Measurements from ENCODE around the gene RRP15.
A peak's percentile ranks its signal among the peaks of the same experiment; 100 is the strongest.

Gene RRP15

DNA sequence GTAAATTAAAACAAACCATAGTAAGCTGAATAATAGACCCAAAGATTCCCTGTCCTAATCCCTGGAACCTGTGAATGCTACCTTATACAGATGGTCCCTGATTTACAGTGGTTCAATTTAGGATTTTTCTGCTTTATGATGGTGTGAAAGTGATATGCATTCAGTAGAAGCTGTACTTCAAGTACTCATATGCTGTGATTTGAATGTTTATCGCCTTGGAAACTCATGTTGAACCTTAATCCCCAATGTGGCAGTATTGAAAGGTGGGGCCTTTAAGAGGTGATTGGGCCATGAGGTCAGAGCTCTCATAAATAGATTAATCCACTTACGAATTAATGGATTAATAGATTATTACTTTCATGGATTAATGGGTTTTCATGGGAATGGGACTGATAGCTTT is 10.6 kb upstream of the RRP15 start:
- TF ChIP-seq EZH2phosphoT487 (IDR thresholded peaks at IDR 0.05; ENCODE audit: borderline replicate concordance) = no peak
- TF ChIP-seq, protein P1, sequence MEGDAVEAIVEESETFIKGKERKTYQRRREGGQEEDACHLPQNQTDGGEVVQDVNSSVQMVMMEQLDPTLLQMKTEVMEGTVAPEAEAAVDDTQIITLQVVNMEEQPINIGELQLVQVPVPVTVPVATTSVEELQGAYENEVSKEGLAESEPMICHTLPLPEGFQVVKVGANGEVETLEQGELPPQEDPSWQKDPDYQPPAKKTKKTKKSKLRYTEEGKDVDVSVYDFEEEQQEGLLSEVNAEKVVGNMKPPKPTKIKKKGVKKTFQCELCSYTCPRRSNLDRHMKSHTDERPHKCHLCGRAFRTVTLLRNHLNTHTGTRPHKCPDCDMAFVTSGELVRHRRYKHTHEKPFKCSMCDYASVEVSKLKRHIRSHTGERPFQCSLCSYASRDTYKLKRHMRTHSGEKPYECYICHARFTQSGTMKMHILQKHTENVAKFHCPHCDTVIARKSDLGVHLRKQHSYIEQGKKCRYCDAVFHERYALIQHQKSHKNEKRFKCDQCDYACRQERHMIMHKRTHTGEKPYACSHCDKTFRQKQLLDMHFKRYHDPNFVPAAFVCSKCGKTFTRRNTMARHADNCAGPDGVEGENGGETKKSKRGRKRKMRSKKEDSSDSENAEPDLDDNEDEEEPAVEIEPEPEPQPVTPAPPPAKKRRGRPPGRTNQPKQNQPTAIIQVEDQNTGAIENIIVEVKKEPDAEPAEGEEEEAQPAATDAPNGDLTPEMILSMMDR (conservative IDR thresholded peaks at IDR 0.05; ENCODE audit: low read length) = no peak
- Histone ChIP-seq H3K36me3 (ENCODE audit: insufficient read depth, low read length) (no peaks in the 10 kb centered on the region), H2AFZ (ENCODE audit: low read length) (no peak overlapping the region), H3K9me2 (replicated peaks; ENCODE audit: low read depth, low read length) (no peaks in the 10 kb centered on the region), H3K27me3 (ENCODE audit: insufficient read depth, low read length, poor library complexity, severe bottlenecking) (no peaks in the 10 kb centered on the region), H3K9me3 (ENCODE audit: insufficient read depth, low read depth, low read length) (no peaks in the 10 kb centered on the region), H3F3A (ENCODE audit: low read depth) (no peaks in the 10 kb centered on the region), H4K20me1 (ENCODE audit: insufficient read depth, low read length, poor library complexity, severe bottlenecking) (no peaks in the 10 kb centered on the region), H3K4me3 (ENCODE audit: low read length, poor library complexity, severe bottlenecking) (no peak overlapping the region), H3K4me1 (ENCODE audit: insufficient read depth, low read length, poor library complexity, severe bottlenecking) (peaks cover 12% of the 10 kb centered on the region), H3K4me2 (ENCODE audit: low read depth, low read length, poor library complexity, severe bottlenecking) (no peak overlapping the region), H3K9ac (ENCODE audit: low read depth, low read length, poor library complexity, severe bottlenecking) (no peak overlapping the region), H3K79me2 (ENCODE audit: insufficient read depth, low read length) (no peaks in the 10 kb centered on the region)

DNA sequence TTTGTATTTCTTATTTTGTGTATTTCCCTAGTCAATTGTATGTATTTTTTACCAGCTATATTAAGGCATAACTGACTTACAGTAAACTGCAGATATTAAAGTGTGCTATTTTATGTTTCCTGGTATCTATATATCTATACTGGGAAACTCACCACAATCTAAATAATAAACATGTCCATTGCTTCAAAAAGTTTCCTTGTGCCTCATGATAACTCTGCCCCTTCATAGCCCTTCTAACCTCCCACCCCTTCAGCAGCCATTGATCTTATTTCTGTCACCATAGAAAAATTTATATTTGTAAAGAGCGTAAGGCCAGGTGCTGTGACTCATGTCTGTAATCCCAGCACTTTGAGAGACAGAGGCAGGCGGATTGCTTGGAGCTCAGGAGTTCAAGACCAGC is 9.3 kb upstream of the RRP15 start:
- Histone ChIP-seq H3K9me2 (replicated peaks; ENCODE audit: low read depth, low read length) (no peaks in the 10 kb centered on the region), H3K9ac (ENCODE audit: low read depth, low read length, poor library complexity, severe bottlenecking) (no peak overlapping the region), H3K79me2 (ENCODE audit: insufficient read depth, low read length) (no peaks in the 10 kb centered on the region), H3K4me3 (ENCODE audit: low read length, poor library complexity, severe bottlenecking) (no peak overlapping the region), H3F3A (ENCODE audit: low read depth) (no peaks in the 10 kb centered on the region), H3K36me3 (ENCODE audit: insufficient read depth, low read length) (no peaks in the 10 kb centered on the region), H4K20me1 (ENCODE audit: insufficient read depth, low read length, poor library complexity, severe bottlenecking) (no peaks in the 10 kb centered on the region), H3K9me3 (ENCODE audit: insufficient read depth, low read depth, low read length) (no peaks in the 10 kb centered on the region), H3K27me3 (ENCODE audit: insufficient read depth, low read length, poor library complexity, severe bottlenecking) (no peaks in the 10 kb centered on the region), H2AFZ (ENCODE audit: low read length) (no peak overlapping the region), H3K4me1 (ENCODE audit: insufficient read depth, low read length, poor library complexity, severe bottlenecking) (peaks cover 12% of the 10 kb centered on the region), H3K4me2 (ENCODE audit: low read depth, low read length, poor library complexity, severe bottlenecking) (no peak overlapping the region)
- TF ChIP-seq, protein P1 (conservative IDR thresholded peaks at IDR 0.05; ENCODE audit: low read length) = no peak
- no peak for TF ChIP-seq EZH2phosphoT487 (IDR thresholded peaks at IDR 0.05; ENCODE audit: borderline replicate concordance)

DNA sequence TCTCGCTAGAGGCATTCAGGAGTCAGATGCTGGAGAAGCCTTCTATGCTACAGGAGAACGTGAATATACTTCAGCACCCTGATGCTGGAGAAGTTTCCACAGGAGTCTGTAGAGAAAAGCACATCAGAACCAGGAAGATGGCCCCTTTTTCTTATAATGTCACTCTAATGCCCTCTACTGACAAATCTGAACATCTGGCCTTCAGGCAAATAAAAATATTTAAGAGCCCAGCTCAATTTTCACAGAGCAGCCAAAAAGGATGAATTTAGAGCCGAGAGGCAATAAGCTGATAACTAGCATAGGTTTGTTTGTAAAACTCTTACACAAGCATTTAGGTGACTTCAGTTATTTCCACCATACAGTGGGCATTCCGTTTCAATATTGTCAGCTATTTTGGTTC is 3.8 kb upstream of the RRP15 start:
- H3K79me2 ChIP-seq (ENCODE audit: insufficient read depth, low read length) = peaks cover 10% of the 10 kb centered on the region
- no peaks in the 10 kb centered on the region for H3K9me2 ChIP-seq (replicated peaks; ENCODE audit: low read depth, low read length)
- no peak overlapping the region for H2AFZ ChIP-seq (ENCODE audit: low read length)
- no peak overlapping the region for H3K9ac ChIP-seq (ENCODE audit: low read depth, low read length, poor library complexity, severe bottlenecking)
- H3K4me1 ChIP-seq (ENCODE audit: insufficient read depth, low read length, poor library complexity, severe bottlenecking) = peaks cover 8% of the 10 kb centered on the region
- H4K20me1 ChIP-seq (ENCODE audit: insufficient read depth, low read length, poor library complexity, severe bottlenecking) = no peaks in the 10 kb centered on the region
- TF ChIP-seq, protein P1 (conservative IDR thresholded peaks at IDR 0.05; ENCODE audit: low read length) = peak; percentile 28; the same call in 1 of the 2 replicates
- TF ChIP-seq EZH2phosphoT487 (IDR thresholded peaks at IDR 0.05; ENCODE audit: borderline replicate concordance) = no peak
- peaks cover 7% of the 10 kb centered on the region for H3K27me3 ChIP-seq (ENCODE audit: insufficient read depth, low read length, poor library complexity, severe bottlenecking)
- H3K4me2 ChIP-seq (ENCODE audit: low read depth, low read length, poor library complexity, severe bottlenecking) = no peak overlapping the region
- no peaks in the 10 kb centered on the region for H3K9me3 ChIP-seq (ENCODE audit: insufficient read depth, low read depth, low read length)
- H3K4me3 ChIP-seq (ENCODE audit: low read length, poor library complexity, severe bottlenecking) = no peak overlapping the region
- H3F3A ChIP-seq (ENCODE audit: low read depth) = no peaks in the 10 kb centered on the region
- H3K36me3 ChIP-seq (ENCODE audit: insufficient read depth, low read length) = no peaks in the 10 kb centered on the region
